HEK293 (cell line): ENCODE data around the gene FAM13B.

ENCODE experiments used
- KLF9 ChIP-seq: fragments of 450-650 bp; formaldehyde crosslinking; IDR thresholded peaks from 2 replicates; pipeline ENCODE4 v1.5.1; 2016; ENCODE audit warnings: missing biosample characterization, missing genetic modification characterization, low read depth
- ZNF274 ChIP-seq, 2 experiments: fragments of 200-500 bp in 1 of 2; fragments of 450-650 bp in 1 of 2; sonication (Bioruptor generic) in 1 of 2; formaldehyde crosslinking in 1 of 2; IDR thresholded peaks; 2 replicates each; pipeline versions ENCODE4 v1.5.1 to v1.6.1; 2014 to 2016; ENCODE audit warnings: borderline replicate concordance in 1 of 2, inconsistent platforms in 1 of 2, low read length in 1 of 2, missing biosample characterization in 1 of 2, missing genetic modification characterization in 1 of 2
- ZNF37A ChIP-seq: fragments of 450-650 bp; IDR thresholded peaks from 2 replicates; pipeline ENCODE4 v1.5.1; 2018; ENCODE audit warnings: missing biosample characterization, missing genetic modification characterization
- ZNF555 ChIP-seq: fragments of 450-650 bp; formaldehyde crosslinking; conservative IDR thresholded peaks from 2 replicates; pipeline ENCODE4 v1.5.1; 2017; ENCODE audit warnings: missing biosample characterization, mild to moderate bottlenecking, missing genetic modification characterization, inconsistent platforms
- ZNF658 ChIP-seq: fragments of 450-650 bp; formaldehyde crosslinking; IDR thresholded peaks from 2 replicates; pipeline ENCODE4; 2016; ENCODE audit warnings: missing biosample characterization, missing genetic modification characterization
- ZNF830 ChIP-seq: fragments of 450-650 bp; IDR thresholded peaks from 2 replicates; pipeline ENCODE4 v1.5.0; 2018; ENCODE audit warnings: missing biosample characterization, missing genetic modification characterization, low read depth, mild to moderate bottlenecking, moderate library complexity
- TF ChIP-seq, protein P1 (sequence below): fragments of 450-650 bp; formaldehyde crosslinking; IDR thresholded peaks from 2 replicates; pipeline ENCODE4 v1.5.1; 2016; ENCODE audit warnings: missing biosample characterization, missing genetic modification characterization
- TF ChIP-seq, protein P2 (sequence below): fragments of 450-650 bp; formaldehyde crosslinking; IDR thresholded peaks from 2 replicates; pipeline ENCODE4 v1.5.1; 2016; ENCODE audit warnings: missing biosample characterization, missing genetic modification characterization, low read depth
- TF ChIP-seq, protein P3 (sequence below): sonication (generic); formaldehyde crosslinking; IDR thresholded peaks from 2 replicates; pipeline ENCODE4 v1.8.1; 2022; ENCODE audit warnings: mild to moderate bottlenecking, moderate library complexity, missing genetic modification reagents
- TF ChIP-seq, protein P4 (sequence below): fragments of 450-650 bp; IDR thresholded peaks from 2 replicates; pipeline ENCODE4 v1.5.1; 2018; ENCODE audit warnings: missing biosample characterization, mild to moderate bottlenecking, missing genetic modification characterization

DNA sequence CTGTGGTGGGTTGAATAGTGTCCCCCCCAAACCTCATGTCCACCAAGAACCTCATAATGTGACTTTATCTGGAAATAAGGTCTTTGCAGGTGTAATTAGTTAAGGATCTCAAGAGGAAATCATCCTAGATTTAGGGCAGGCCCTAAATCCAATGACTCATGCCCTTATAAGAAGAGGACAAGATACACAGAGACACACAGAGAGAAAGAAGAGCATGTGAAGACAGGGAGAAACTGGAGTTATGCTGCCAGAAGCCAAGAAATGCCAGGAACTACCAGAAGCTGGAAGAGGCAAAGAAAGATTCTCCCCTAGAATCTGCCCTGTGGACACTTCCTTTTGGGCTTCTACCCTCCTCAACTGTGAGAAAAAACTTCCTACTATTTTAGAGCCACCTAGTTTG lies 8.8 kb downstream of the FAM13B start:
- TF ChIP-seq ZNF274 (IDR thresholded peaks at IDR 0.05; ENCODE audit: low read length) = no peak
- no peak for TF ChIP-seq ZNF274 (tag by site-specific recombination; IDR thresholded peaks at IDR 0.05; ENCODE audit: borderline replicate concordance)
- TF ChIP-seq, protein P1, sequence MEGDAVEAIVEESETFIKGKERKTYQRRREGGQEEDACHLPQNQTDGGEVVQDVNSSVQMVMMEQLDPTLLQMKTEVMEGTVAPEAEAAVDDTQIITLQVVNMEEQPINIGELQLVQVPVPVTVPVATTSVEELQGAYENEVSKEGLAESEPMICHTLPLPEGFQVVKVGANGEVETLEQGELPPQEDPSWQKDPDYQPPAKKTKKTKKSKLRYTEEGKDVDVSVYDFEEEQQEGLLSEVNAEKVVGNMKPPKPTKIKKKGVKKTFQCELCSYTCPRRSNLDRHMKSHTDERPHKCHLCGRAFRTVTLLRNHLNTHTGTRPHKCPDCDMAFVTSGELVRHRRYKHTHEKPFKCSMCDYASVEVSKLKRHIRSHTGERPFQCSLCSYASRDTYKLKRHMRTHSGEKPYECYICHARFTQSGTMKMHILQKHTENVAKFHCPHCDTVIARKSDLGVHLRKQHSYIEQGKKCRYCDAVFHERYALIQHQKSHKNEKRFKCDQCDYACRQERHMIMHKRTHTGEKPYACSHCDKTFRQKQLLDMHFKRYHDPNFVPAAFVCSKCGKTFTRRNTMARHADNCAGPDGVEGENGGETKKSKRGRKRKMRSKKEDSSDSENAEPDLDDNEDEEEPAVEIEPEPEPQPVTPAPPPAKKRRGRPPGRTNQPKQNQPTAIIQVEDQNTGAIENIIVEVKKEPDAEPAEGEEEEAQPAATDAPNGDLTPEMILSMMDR = no peak
- TF ChIP-seq ZNF658 = no peak
- TF ChIP-seq ZNF555 (tag by site-specific recombination) = no peak
- TF ChIP-seq KLF9 = no peak
- TF ChIP-seq, protein P2, sequence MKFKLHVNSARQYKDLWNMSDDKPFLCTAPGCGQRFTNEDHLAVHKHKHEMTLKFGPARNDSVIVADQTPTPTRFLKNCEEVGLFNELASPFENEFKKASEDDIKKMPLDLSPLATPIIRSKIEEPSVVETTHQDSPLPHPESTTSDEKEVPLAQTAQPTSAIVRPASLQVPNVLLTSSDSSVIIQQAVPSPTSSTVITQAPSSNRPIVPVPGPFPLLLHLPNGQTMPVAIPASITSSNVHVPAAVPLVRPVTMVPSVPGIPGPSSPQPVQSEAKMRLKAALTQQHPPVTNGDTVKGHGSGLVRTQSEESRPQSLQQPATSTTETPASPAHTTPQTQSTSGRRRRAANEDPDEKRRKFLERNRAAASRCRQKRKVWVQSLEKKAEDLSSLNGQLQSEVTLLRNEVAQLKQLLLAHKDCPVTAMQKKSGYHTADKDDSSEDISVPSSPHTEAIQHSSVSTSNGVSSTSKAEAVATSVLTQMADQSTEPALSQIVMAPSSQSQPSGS (tag by site-specific recombination) = no peak
- TF ChIP-seq, protein P3, sequence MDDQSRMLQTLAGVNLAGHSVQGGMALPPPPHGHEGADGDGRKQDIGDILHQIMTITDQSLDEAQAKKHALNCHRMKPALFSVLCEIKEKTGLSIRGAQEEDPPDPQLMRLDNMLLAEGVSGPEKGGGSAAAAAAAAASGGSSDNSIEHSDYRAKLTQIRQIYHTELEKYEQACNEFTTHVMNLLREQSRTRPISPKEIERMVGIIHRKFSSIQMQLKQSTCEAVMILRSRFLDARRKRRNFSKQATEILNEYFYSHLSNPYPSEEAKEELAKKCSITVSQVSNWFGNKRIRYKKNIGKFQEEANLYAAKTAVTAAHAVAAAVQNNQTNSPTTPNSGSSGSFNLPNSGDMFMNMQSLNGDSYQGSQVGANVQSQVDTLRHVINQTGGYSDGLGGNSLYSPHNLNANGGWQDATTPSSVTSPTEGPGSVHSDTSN (CRISPR knock-in tag) = no peak
- TF ChIP-seq ZNF37A (tag by site-specific recombination) = no peak
- TF ChIP-seq, protein P4, sequence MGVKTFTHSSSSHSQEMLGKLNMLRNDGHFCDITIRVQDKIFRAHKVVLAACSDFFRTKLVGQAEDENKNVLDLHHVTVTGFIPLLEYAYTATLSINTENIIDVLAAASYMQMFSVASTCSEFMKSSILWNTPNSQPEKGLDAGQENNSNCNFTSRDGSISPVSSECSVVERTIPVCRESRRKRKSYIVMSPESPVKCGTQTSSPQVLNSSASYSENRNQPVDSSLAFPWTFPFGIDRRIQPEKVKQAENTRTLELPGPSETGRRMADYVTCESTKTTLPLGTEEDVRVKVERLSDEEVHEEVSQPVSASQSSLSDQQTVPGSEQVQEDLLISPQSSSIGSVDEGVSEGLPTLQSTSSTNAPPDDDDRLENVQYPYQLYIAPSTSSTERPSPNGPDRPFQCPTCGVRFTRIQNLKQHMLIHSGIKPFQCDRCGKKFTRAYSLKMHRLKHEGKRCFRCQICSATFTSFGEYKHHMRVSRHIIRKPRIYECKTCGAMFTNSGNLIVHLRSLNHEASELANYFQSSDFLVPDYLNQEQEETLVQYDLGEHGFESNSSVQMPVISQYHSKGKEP (tag by site-specific recombination) = no peak
- TF ChIP-seq ZNF830 (tag by site-specific recombination) = no peak
